ENCODE data around the gene SS18L1.
"Not testable (repeated sequence)": the region's sequence is repeated elsewhere in the genome, so short reads cannot be mapped to it uniquely, and the experiment has no call there.

The SS18L1 gene

DNA sequence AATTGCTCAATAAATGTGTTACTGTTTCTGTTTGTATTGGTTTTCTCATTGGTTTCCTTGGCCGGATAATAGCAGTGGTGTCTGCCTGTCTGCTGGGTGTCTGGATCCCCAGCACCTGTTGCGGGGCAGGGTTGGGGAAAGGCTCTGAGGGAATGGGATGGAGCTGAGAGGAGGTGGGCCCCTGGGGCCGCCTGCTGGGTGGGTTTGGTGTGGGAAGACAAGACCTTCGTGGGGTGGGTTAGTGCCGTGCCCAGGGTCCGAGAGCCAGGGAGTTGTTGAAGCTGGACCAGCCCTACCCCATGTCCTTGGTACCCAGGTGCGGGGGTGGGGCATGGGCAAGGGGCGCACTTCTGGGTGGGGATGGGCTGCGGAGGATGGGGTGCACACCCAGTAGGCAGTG is 4.0 kb downstream of the SS18L1 start:
- H2BK15ac ChIP-seq (ENCODE audit: low read depth, poor library complexity, severe bottlenecking) = no peak overlapping the region

DNA sequence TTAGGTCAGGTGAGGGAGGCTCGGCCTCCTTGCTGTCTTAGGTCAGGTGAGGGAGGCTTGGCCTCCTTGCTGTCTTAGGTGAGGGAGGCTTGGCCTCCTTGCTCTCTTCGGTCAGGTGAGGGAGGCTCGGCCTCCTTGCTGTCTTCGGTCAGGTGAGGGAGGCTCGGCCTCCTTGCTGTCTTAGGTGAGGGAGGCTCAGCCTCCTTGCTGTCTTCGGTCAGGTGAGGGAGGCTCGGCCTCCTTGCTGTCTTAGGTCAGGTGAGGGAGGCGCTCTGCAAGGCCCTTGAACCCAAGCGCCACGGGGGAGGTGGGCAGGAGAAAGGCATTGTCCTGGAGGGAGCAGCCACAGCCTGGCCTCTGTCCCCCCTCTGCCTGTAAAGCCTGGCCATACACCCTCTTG is 4.8 kb downstream of the SS18L1 start:
- not testable (repeated sequence) for H2BK120ac ChIP-seq (ENCODE audit: low read depth, low read length); DNase-seq; H3K27me3 ChIP-seq (ENCODE audit: control insufficient read depth in 1 of 2, insufficient read depth in 1 of 2, low read length in 2 of 2); H3K14ac ChIP-seq (ENCODE audit: low read length in 2 of 2); H3K4me2 ChIP-seq (ENCODE audit: low read length, poor library complexity, severe bottlenecking); H4K8ac ChIP-seq (ENCODE audit: low read length); H3K18ac ChIP-seq (ENCODE audit: low read depth in 1 of 2, low read length in 2 of 2); H3K9ac ChIP-seq (ENCODE audit: low read length); H3K9me3 ChIP-seq (ENCODE audit: control insufficient read depth, low read length); H2AFZ ChIP-seq (ENCODE audit: low read depth, low read length); H3K4ac ChIP-seq (ENCODE audit: low read depth in 1 of 2, low read length in 2 of 2); H2BK12ac ChIP-seq (ENCODE audit: low read length in 2 of 2); H3K4me3 ChIP-seq (ENCODE audit: insufficient read depth in 1 of 2, low read depth in 1 of 2, low read length in 2 of 2); H2AK5ac ChIP-seq (ENCODE audit: low read length, severe bottlenecking); H2BK5ac ChIP-seq (ENCODE audit: low read depth, low read length, poor library complexity, severe bottlenecking); H2BK15ac ChIP-seq (ENCODE audit: low read depth, poor library complexity, severe bottlenecking); H4K91ac ChIP-seq (ENCODE audit: low read length); H3K27ac ChIP-seq (ENCODE audit: low read length, poor library complexity, severe bottlenecking)
- Histone ChIP-seq H3K79me1 (replicated peaks; ENCODE audit: low read length, poor library complexity, severe bottlenecking) (peaks cover 21% of the 10 kb centered on the region), H3K23ac (ENCODE audit: low read length in 2 of 2) (peak overlapping the region in 1 of 2 experiments; percentile 5), H3K36me3 (ENCODE audit: control insufficient read depth in 1 of 2, insufficient read depth in 2 of 2, low read depth in 1 of 2, low read length in 2 of 2) (peaks cover 20 to 42% of the 10 kb centered on the region in 2 experiments), H3K4me1 (ENCODE audit: control insufficient read depth, insufficient read depth, low read depth, low read length) (peaks cover 42% of the 10 kb centered on the region)
- over 99% methylated on average over 10 of the region's 10 CpGs for WGBS

More for the DNA sequence above, 4.0 kb downstream of the SS18L1 start:
- H3K9me3 ChIP-seq (ENCODE audit: control insufficient read depth, low read length) = no peaks in the 10 kb centered on the region
- H3K4me1 ChIP-seq (ENCODE audit: control insufficient read depth, insufficient read depth, low read depth, low read length) = peaks cover 42% of the 10 kb centered on the region
- H2BK120ac ChIP-seq (ENCODE audit: low read depth, low read length) = no peak overlapping the region
- no peak overlapping the region for H2BK5ac ChIP-seq (ENCODE audit: low read depth, low read length, poor library complexity, severe bottlenecking)
- no peak overlapping the region for H3K14ac ChIP-seq (ENCODE audit: low read length in 2 of 2)
- no peak overlapping the region for H4K91ac ChIP-seq (ENCODE audit: low read length)
- H2AFZ ChIP-seq (ENCODE audit: low read depth, low read length) = no peak overlapping the region
- no peak overlapping the region for H4K8ac ChIP-seq (ENCODE audit: low read length)
- no peak overlapping the region for H3K4me2 ChIP-seq (ENCODE audit: low read length, poor library complexity, severe bottlenecking)
- WGBS = 96% methylated on average over 9 of the region's 9 CpGs
- H3K4me3 ChIP-seq (ENCODE audit: insufficient read depth in 1 of 2, low read depth in 1 of 2, low read length in 2 of 2) = no peak overlapping the region
- peaks cover 17% of the 10 kb centered on the region for H3K79me1 ChIP-seq (replicated peaks; ENCODE audit: low read length, poor library complexity, severe bottlenecking)
- H3K23ac ChIP-seq (ENCODE audit: low read length in 2 of 2) = no peak overlapping the region
- H3K9ac ChIP-seq (ENCODE audit: low read length) = no peak overlapping the region
- H2BK12ac ChIP-seq (ENCODE audit: low read length in 2 of 2) = no peak overlapping the region
- no peak for DNase-seq
- H3K36me3 ChIP-seq (ENCODE audit: control insufficient read depth in 1 of 2, insufficient read depth in 2 of 2, low read depth in 1 of 2, low read length in 2 of 2) = peaks cover 13 to 33% of the 10 kb centered on the region in 2 experiments
- H3K4ac ChIP-seq (ENCODE audit: low read depth in 1 of 2, low read length in 2 of 2) = no peak overlapping the region
- H3K27ac ChIP-seq (ENCODE audit: low read length, poor library complexity, severe bottlenecking) = no peak overlapping the region
- no peak overlapping the region for H3K18ac ChIP-seq (ENCODE audit: low read depth in 1 of 2, low read length in 2 of 2)
- H3K27me3 ChIP-seq (ENCODE audit: control insufficient read depth in 1 of 2, insufficient read depth in 1 of 2, low read length in 2 of 2) = no peaks in the 10 kb centered on the region
- H2AK5ac ChIP-seq (ENCODE audit: low read length, severe bottlenecking) = no peak overlapping the region

DNA sequence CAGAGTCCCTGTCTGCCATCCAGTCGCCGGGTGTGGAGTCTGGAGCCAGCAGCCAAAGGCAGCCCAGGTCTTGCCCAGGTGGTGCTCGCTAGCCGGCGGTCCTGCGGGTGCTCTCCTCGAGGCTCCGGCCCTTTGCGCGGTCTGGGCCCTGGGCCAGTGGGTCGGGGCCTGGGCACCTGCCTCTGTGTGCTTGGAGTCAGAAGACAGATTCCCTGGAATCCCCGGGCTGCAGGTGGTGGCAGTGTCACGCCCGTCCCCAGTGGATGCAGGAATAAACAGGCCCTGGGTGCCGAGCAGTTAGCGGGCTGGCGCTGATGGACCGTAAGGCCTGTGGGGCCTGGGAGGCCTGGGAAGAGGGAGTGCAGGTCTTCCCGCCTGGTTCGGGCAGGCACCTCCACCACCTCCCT is 5.3 kb downstream of the SS18L1 start:
- H4K8ac ChIP-seq (ENCODE audit: low read length) = no peak overlapping the region
- over 99% methylated on average over 17 of the region's 20 CpGs for WGBS

DNA sequence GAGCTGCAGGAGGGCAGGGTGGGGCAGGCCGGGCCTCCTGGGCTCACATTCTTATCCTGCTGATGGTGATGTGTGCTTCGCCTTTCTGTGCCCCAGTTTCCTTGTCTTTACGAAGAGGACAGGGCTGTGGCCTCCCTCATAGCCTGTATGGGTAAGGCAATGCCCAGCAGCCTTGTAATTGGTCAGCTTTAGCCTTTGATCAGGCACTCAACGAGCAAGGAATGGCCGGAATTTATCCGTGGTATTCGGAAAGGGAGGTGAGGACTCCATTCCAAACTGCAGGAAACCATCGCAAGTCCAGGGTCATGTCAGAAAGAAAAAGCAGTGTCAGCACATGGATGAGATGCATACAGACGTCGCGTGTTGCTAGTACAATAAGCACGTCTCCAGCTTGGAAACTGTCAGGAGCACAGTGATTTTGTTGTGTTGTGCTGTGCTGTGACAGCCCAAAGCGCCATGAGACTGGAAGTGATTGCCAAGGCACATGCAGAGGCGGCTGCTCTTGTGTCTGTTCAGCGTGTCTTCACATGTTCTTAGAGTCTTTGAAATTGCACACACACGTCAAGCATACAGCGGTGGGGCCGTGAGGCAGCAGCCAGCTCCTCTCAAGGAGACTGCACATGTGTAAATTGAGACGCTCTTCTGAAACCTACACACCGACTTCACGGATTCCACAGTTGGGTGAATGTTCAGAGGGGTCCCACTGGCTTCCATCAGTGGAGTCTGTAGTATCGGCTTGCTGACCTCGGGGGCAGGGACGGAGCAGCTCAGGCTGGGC is 6.2 kb downstream of the SS18L1 start:
- Histone ChIP-seq H2BK5ac (ENCODE audit: low read depth, low read length, poor library complexity, severe bottlenecking) (no peak overlapping the region), H2BK15ac (ENCODE audit: low read depth, poor library complexity, severe bottlenecking) (no peak overlapping the region), H3K4me1 (ENCODE audit: control insufficient read depth, insufficient read depth, low read depth, low read length) (peaks cover 42% of the 10 kb centered on the region), H4K91ac (ENCODE audit: low read length) (peak overlapping the region; percentile 43), H3K36me3 (ENCODE audit: control insufficient read depth in 1 of 2, insufficient read depth in 2 of 2, low read depth in 1 of 2, low read length in 2 of 2) (peaks cover 33 to 54% of the 10 kb centered on the region in 2 experiments), H2AFZ (ENCODE audit: low read depth, low read length) (no peak overlapping the region), H3K4me2 (ENCODE audit: low read length, poor library complexity, severe bottlenecking) (no peak overlapping the region), H3K4me3 (ENCODE audit: insufficient read depth in 1 of 2, low read depth in 1 of 2, low read length in 2 of 2) (no peak overlapping the region), H3K9me3 (ENCODE audit: control insufficient read depth, low read length) (no peaks in the 10 kb centered on the region), H3K27ac (ENCODE audit: low read length, poor library complexity, severe bottlenecking) (no peak overlapping the region), H3K27me3 (ENCODE audit: control insufficient read depth in 1 of 2, insufficient read depth in 1 of 2, low read length in 2 of 2) (no peaks in the 10 kb centered on the region), H2BK12ac (ENCODE audit: low read length in 2 of 2) (no peak overlapping the region), H3K4ac (ENCODE audit: low read depth in 1 of 2, low read length in 2 of 2) (no peak overlapping the region), H3K23ac (ENCODE audit: low read length in 2 of 2) (no peak overlapping the region), H3K14ac (ENCODE audit: low read length in 2 of 2) (no peak overlapping the region), H3K18ac (ENCODE audit: low read depth in 1 of 2, low read length in 2 of 2) (no peak overlapping the region), H4K8ac (ENCODE audit: low read length) (no peak overlapping the region), H2BK120ac (ENCODE audit: low read depth, low read length) (no peak overlapping the region), H3K9ac (ENCODE audit: low read length) (no peak overlapping the region), H2AK5ac (ENCODE audit: low read length, severe bottlenecking) (no peak overlapping the region), H3K79me1 (replicated peaks; ENCODE audit: low read length, poor library complexity, severe bottlenecking) (peaks cover 30% of the 10 kb centered on the region)
- no peak for DNase-seq
- WGBS = 77% methylated on average over 24 of the region's 24 CpGs

More for the DNA sequence above, 5.3 kb downstream of the SS18L1 start:
- Histone ChIP-seq H3K4me3 (ENCODE audit: insufficient read depth in 1 of 2, low read depth in 1 of 2, low read length in 2 of 2) (no peak overlapping the region), H2BK15ac (ENCODE audit: low read depth, poor library complexity, severe bottlenecking) (no peak overlapping the region), H3K23ac (ENCODE audit: low read length in 2 of 2) (peak overlapping the region in 1 of 2 experiments; percentile 5), H3K9me3 (ENCODE audit: control insufficient read depth, low read length) (no peaks in the 10 kb centered on the region), H2BK120ac (ENCODE audit: low read depth, low read length) (no peak overlapping the region), H3K14ac (ENCODE audit: low read length in 2 of 2) (no peak overlapping the region), H3K4ac (ENCODE audit: low read depth in 1 of 2, low read length in 2 of 2) (no peak overlapping the region), H2BK12ac (ENCODE audit: low read length in 2 of 2) (no peak overlapping the region), H3K79me1 (replicated peaks; ENCODE audit: low read length, poor library complexity, severe bottlenecking) (peaks cover 22% of the 10 kb centered on the region), H2BK5ac (ENCODE audit: low read depth, low read length, poor library complexity, severe bottlenecking) (no peak overlapping the region), H3K18ac (ENCODE audit: low read depth in 1 of 2, low read length in 2 of 2) (no peak overlapping the region), H2AK5ac (ENCODE audit: low read length, severe bottlenecking) (peak overlapping the region; percentile 10), H3K4me1 (ENCODE audit: control insufficient read depth, insufficient read depth, low read depth, low read length) (peaks cover 42% of the 10 kb centered on the region), H2AFZ (ENCODE audit: low read depth, low read length) (no peak overlapping the region), H3K27me3 (ENCODE audit: control insufficient read depth in 1 of 2, insufficient read depth in 1 of 2, low read length in 2 of 2) (no peaks in the 10 kb centered on the region), H3K9ac (ENCODE audit: low read length) (no peak overlapping the region), H3K27ac (ENCODE audit: low read length, poor library complexity, severe bottlenecking) (no peak overlapping the region), H3K36me3 (ENCODE audit: control insufficient read depth in 1 of 2, insufficient read depth in 2 of 2, low read depth in 1 of 2, low read length in 2 of 2) (peaks cover 25 to 47% of the 10 kb centered on the region in 2 experiments), H4K91ac (ENCODE audit: low read length) (no peak overlapping the region), H3K4me2 (ENCODE audit: low read length, poor library complexity, severe bottlenecking) (no peak overlapping the region)
- no peak for DNase-seq

Measured in mesenchymal stem cell (in vitro differentiated cells and primary cell).